ENCODE data around the gene PPIL4.

PPIL4 gene

GRCh38 chr6:149545754-149546471 lies at the start of gene PPIL4:
Gene PPIL4, minus strand, starts transcription at chr6:149546043. Its CDS starts 38 bp downstream, at chr6:149546005.
- peak; percentile 83 for DNase-seq

GRCh38 chr6:149593408-149593807 lies 47.6 kb upstream of the PPIL4 start:
- no peak for DNase-seq

- no peak for DNase-seq
Observed at GRCh38 chr6:149592983-149593382, 47.1 kb upstream of the PPIL4 start.

GRCh38 chr6:149586149-149586548 lies 40.3 kb upstream of the PPIL4 start:
- no peak for DNase-seq

- DNase-seq: no peak
Observed at GRCh38 chr6:149581349-149581748, 35.5 kb upstream of the PPIL4 start.

DNA sequence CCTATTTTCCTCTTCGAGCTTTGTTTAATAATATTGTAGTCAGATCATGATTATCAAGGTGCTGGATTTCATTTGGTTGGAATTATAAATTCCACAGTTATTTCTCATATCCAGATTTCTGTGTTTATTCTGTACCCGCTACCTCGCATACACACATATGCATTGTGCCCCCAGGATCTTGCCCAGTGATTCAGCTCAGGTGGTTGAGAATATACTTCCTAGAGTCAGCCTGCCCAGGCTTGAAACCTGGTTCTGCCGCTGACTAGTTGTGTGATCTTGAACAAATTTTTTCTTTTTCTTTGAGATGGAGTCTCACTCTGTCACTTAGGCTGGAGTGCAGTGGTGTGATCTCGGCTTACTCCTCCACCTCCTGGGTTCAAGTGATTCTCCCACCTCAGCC lies 35.0 kb upstream of the PPIL4 start:
- DNase-seq: no peak

- no peak for DNase-seq
Observed at GRCh38 chr6:149567945-149568585, 22.2 kb upstream of the PPIL4 start.

GRCh38 chr6:149567194-149567586 lies 21.3 kb upstream of the PPIL4 start:
- no peak for DNase-seq

GRCh38 chr6:149566410-149567193 lies 20.8 kb upstream of the PPIL4 start:
- peak; percentile 30 for DNase-seq

GRCh38 chr6:149565527-149566409 lies 19.9 kb upstream of the PPIL4 start, which contains the start of gene GINM1:
Gene GINM1, plus strand, starts transcription at chr6:149566375. Its CDS starts 40 bp downstream, at chr6:149566415.
- peak; percentile 84 for DNase-seq

GRCh38 chr6:149563928-149564325 lies 18.1 kb upstream of the PPIL4 start:
- no peak for DNase-seq

- DNase-seq: no peak
Observed at GRCh38 chr6:149563203-149563927, 17.5 kb upstream of the PPIL4 start.

GRCh38 chr6:149560736-149561135 lies 14.9 kb upstream of the PPIL4 start:
- no peak for DNase-seq

DNA sequence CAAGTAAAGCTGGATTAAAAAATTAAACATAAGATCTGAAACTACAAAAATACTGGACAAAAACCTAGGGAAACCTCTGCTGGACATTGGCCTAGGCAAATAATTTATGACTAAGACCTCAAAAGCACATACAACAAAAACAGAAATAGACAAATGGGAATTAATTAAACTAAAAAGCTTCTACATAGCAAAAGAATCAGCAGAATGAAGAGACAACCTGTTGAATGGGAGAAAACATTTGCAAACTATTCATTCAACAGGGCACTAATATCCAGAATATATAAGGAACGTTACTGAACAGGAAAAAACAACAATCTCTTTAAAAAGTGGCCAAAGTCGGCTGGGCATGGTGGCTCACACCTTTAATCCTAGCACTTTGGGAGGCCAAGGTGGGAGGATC lies 13.5 kb upstream of the PPIL4 start:
- DNase-seq: no peak

DNA sequence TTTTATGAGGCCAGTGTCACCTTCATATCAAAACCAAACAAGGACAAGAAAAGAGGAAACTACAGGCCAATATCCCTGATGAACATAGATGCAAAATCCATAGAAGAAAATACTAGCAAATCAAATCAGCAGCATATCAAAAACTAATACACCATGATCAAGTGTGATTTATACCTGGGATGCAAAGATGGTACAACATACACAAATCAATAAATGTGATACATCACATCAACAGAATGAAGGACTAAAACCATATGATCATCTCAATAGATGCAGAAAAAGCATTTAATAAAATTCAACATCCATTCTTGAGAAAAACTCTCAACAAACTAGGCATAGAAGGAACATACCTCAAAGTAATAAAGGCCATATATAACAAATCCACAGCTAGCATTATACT lies 12.2 kb upstream of the PPIL4 start:
- no peak for DNase-seq

DNA sequence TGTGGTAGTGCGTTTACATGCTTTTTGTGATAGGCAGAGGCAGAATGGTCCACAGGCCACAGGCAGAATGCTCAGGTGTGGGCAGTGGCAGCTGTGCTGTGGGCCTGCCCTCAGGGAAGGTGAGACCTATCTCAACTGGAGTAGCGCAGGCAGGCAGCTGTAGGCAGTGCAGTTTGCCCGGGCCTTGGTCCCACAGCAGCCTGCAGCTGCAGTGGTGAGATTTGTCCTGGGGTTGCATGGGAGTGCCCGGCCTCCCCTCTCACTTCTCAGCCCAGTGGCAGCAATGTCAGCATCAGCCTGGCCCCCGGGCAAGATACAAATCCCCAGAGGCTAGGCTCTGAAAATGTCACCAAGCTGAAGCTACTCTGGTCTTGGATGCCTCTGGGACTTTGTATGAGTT lies 6.1 kb upstream of the PPIL4 start:
- DNase-seq: no peak

DNA sequence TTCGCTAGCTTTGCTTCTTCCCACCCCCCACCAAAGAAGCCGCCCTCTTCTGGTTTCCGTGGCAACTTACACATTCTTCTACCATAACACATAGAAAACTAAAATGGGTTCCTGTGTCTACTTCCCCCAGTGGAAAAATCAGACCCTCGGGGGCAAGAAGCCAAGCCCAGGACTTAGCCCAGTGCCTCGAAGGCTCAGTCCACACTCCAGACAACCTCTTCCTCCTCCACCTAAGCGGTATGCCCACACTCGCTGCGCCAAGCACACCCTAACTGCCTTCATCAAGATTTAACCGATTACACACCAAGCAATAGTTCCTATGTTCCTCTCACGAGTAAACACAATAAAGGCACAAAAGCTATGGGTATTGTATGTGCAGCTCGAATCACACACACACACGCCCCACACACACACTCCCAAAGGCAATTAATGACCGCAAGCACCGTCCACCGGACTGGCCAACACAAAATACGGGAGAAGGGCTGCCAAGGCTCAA lies 537 bp downstream of the PPIL4 start:
- DNase-seq: peak; percentile 16

DNA sequence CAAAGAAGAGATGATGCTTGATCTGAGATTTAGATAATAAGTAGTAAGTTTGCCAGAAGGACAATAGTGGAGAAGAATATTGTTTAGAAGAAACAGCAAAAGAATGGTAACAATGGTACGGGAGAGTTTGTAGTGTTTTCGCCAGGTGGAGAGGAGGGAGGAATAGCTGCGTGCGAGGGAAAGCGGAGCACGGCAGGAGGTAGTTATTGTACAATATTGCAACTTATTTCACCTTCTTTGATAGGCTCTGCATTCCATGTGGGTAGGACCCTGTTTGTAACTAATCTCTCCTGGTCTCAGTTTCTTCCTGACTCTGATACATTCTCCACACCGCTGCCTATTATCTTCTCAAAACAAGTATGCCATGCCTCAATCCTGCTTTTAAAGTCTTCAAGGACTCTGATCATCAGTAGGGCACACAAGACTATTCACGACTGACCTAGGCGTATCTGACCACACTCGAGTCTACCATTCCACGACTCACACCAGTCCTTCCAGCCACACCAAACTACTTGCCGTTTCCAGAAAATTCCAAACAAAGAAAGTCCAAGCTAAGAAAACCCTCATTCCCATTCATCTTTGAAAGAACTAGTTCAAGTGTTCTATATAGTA lies 1.1 kb downstream of the PPIL4 start:
- no peak for DNase-seq

DNA sequence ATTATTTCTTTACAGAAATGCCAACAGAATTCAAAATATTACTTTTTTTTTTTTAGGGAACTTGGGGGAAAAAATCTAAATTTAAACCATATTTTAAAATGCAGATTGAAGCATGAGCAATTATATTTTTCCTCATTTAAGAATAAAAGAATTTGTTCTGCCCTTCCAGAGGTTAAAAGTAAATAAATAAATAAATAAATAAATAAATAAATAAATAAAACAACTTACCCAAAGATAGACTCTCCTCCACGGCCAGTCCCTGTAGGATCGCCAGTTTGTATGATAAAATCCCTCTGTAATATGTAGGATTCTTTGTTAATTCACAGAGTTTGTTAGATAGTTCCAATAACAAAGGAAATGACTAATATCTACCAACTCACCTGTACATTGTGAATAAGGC lies 4.7 kb downstream of the PPIL4 start:
- DNase-seq: no peak

- DNase-seq: no peak
Observed at GRCh38 chr6:149534742-149535141, 11.1 kb downstream of the PPIL4 start.

GRCh38 chr6:149529650-149530049 lies 16.2 kb downstream of the PPIL4 start:
- DNase-seq: no peak
